Ishikawa (cell line): ENCODE results near the gene ZBTB40.

Source experiments
- CEBPB ChIP-seq: IDR thresholded peaks from 2 replicates; pipeline ENCODE4 v1.6.1; 2012
- CREB1 ChIP-seq: IDR thresholded peaks from 2 replicates; pipeline ENCODE4 v1.6.1; 2012; ENCODE audit warnings: low read depth
- EGR1 ChIP-seq: IDR thresholded peaks from 2 replicates; pipeline ENCODE4 v1.6.1; 2012
- EP300 ChIP-seq: IDR thresholded peaks from 2 replicates; pipeline ENCODE4 v1.6.1; 2012; ENCODE audit warnings: borderline replicate concordance
- FOXM1 ChIP-seq: IDR thresholded peaks from 2 replicates; pipeline ENCODE4 v1.6.1; 2012; ENCODE audit warnings: low read depth, borderline replicate concordance
- MAX ChIP-seq: IDR thresholded peaks from 2 replicates; pipeline ENCODE4 v1.6.1; 2012
- NFIC ChIP-seq: IDR thresholded peaks from 2 replicates; pipeline ENCODE4 v1.6.1; 2012
- RAD21 ChIP-seq: IDR thresholded peaks from 2 replicates; pipeline ENCODE4 v1.6.1; 2012; ENCODE audit warnings: low read depth
- TAF1 ChIP-seq: IDR thresholded peaks from 2 replicates; pipeline ENCODE4 v1.6.1; 2012; ENCODE audit warnings: low read depth, mild to moderate bottlenecking
- TCF12 ChIP-seq: IDR thresholded peaks from 2 replicates; pipeline ENCODE4 v1.6.1; 2012; ENCODE audit warnings: low read depth
- TEAD4 ChIP-seq: IDR thresholded peaks from 2 replicates; pipeline ENCODE4 v1.6.1; 2012
- YY1 ChIP-seq: IDR thresholded peaks from 2 replicates; pipeline ENCODE4 v1.6.1; 2012; ENCODE audit warnings: low read depth
- ZBTB7A ChIP-seq: IDR thresholded peaks from 2 replicates; pipeline ENCODE4 v1.6.1; 2012; ENCODE audit warnings: low read depth
- TF ChIP-seq, protein P1 (sequence below): IDR thresholded peaks from 2 replicates; pipeline ENCODE4 v1.6.1; 2012; ENCODE audit warnings: low read depth, mild to moderate bottlenecking
- TF ChIP-seq, protein P2 (sequence below): IDR thresholded peaks from 2 replicates; pipeline ENCODE4 v1.6.1; 2012

The ZBTB40 gene

DNA sequence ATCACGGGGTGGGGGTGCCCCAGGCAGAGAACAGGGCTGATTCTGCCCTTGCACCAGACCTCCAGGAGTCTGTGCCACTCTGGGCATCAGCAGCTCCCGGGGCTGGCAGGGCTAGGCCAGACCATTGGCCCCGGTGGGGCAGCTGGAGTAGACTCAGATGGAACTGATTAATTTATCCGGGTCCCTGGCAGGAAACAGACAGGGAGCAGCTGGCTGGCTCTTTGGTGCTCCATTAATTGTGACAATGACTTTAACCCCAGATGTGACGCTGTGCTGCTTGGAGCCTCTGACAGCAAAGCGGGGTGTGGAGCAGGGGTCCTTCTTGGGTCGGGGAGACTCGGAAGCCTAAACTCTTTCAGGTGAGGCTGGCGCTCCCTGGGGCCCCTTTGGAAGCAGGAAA is 121.2 kb downstream of the ZBTB40 start:
- no peak for TF ChIP-seq ZBTB7A

GRCh38 chr1:22573237-22573636 is 121.6 kb downstream of the ZBTB40 start:
- TF ChIP-seq TEAD4 (no peak), EGR1 (no peak), FOXM1 (no peak), EP300 (no peak), TCF12 (no peak), TAF1 (no peak), YY1 (no peak), NFIC (no peak)
- TF ChIP-seq, protein P1, sequence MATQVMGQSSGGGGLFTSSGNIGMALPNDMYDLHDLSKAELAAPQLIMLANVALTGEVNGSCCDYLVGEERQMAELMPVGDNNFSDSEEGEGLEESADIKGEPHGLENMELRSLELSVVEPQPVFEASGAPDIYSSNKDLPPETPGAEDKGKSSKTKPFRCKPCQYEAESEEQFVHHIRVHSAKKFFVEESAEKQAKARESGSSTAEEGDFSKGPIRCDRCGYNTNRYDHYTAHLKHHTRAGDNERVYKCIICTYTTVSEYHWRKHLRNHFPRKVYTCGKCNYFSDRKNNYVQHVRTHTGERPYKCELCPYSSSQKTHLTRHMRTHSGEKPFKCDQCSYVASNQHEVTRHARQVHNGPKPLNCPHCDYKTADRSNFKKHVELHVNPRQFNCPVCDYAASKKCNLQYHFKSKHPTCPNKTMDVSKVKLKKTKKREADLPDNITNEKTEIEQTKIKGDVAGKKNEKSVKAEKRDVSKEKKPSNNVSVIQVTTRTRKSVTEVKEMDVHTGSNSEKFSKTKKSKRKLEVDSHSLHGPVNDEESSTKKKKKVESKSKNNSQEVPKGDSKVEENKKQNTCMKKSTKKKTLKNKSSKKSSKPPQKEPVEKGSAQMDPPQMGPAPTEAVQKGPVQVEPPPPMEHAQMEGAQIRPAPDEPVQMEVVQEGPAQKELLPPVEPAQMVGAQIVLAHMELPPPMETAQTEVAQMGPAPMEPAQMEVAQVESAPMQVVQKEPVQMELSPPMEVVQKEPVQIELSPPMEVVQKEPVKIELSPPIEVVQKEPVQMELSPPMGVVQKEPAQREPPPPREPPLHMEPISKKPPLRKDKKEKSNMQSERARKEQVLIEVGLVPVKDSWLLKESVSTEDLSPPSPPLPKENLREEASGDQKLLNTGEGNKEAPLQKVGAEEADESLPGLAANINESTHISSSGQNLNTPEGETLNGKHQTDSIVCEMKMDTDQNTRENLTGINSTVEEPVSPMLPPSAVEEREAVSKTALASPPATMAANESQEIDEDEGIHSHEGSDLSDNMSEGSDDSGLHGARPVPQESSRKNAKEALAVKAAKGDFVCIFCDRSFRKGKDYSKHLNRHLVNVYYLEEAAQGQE = no peak
- TF ChIP-seq, protein P2, sequence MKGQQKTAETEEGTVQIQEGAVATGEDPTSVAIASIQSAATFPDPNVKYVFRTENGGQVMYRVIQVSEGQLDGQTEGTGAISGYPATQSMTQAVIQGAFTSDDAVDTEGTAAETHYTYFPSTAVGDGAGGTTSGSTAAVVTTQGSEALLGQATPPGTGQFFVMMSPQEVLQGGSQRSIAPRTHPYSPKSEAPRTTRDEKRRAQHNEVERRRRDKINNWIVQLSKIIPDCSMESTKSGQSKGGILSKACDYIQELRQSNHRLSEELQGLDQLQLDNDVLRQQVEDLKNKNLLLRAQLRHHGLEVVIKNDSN = no peak

DNA sequence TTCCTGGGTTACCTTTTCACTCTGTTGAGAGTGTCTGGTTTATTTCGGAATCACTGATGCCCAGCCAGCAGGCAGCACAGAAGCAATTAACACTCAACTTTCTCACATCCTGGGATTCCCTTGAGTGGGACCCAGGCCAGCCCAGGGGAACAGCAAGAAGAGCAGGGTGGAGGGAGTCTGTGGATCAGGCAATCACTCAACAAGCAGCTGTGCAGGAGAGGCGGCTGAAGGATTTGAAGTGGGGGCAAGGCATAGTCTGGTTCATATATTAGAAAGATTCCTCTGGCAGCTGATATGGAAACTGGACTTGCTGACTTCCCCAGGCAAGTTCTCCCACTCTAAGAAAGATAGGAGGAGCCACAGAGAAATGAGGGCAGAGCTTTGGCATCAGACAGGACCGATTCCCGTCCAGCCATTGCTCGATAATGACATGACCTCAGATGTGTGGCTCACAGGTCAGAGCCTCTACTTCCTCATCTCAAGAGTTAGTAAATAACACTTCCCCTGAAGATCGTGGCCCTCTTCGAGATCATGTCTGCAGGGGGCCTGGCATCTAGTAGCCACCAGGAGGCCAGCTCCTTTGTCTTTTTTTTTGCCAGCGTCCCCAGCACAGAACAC is 124.0 kb downstream of the ZBTB40 start:
- TF ChIP-seq EP300 = no peak
- TF ChIP-seq, protein P1 = no peak
- TF ChIP-seq NFIC = no peak
- no peak for TF ChIP-seq YY1
- no peak for TF ChIP-seq RAD21
- no peak for TF ChIP-seq FOXM1
- TF ChIP-seq TEAD4 = no peak
- TF ChIP-seq TCF12 = no peak
- TF ChIP-seq, protein P2 = no peak
- TF ChIP-seq CEBPB = no peak
- no peak for TF ChIP-seq EGR1
- TF ChIP-seq TAF1 = no peak
- no peak for TF ChIP-seq ZBTB7A
- TF ChIP-seq MAX = no peak
- TF ChIP-seq CREB1 = no peak

DNA sequence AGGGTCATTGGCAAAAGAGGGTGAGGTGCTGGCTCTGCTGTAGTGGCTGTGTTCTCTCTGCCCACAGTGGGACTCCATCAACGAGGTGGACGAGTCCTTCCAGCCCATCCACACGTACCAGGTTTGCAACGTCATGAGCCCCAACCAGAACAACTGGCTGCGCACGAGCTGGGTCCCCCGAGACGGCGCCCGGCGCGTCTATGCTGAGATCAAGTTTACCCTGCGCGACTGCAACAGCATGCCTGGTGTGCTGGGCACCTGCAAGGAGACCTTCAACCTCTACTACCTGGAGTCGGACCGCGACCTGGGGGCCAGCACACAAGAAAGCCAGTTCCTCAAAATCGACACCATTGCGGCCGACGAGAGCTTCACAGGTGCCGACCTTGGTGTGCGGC is 124.5 kb downstream of the ZBTB40 start:
- no peak for TF ChIP-seq TCF12
- no peak for TF ChIP-seq EGR1
- TF ChIP-seq RAD21 = no peak
- TF ChIP-seq CREB1 = no peak

- no peak for TF ChIP-seq NFIC
- TF ChIP-seq, protein P1 = no peak
- no peak for TF ChIP-seq CREB1
- no peak for TF ChIP-seq TAF1
- no peak for TF ChIP-seq TCF12
- TF ChIP-seq ZBTB7A = no peak
- no peak for TF ChIP-seq FOXM1
- TF ChIP-seq, protein P2 = no peak
- no peak for TF ChIP-seq MAX
- no peak for TF ChIP-seq EP300
- no peak for TF ChIP-seq YY1
- TF ChIP-seq EGR1 = no peak
- no peak for TF ChIP-seq CEBPB
- no peak for TF ChIP-seq TEAD4
Measured at GRCh38 chr1:22576617-22577016, 125.0 kb downstream of the ZBTB40 start.
